AG04449 (cell line): ENCODE data around the gene ITIH5.

Experiments used
- CTCF ChIA-PET: fragments of 350-600 bp; formaldehyde crosslinking; extraction: SDS; loops from one replicate; lab custom pipeline; 2021; ENCODE audit warnings: antibody characterized with exemption; lab: Yijun Ruan, JAX
- POLR2A ChIA-PET: fragments of 400-600, 350-600 bp; formaldehyde crosslinking; extraction: SDS; loops from one replicate; lab custom pipeline; 2020; ENCODE audit warnings: antibody characterized with exemption, inconsistent platforms; lab: Yijun Ruan, JAX
- DNase-seq: peaks from one replicate; pipeline ENCODE4 v3.0.0-alpha.2; 2010; ENCODE audit warnings: low read depth, low spot score
- H3K4me3 ChIP-seq: 2 replicates; pipeline ENCODE4 v1.5.1; 2011; ENCODE audit warnings: low read depth, mild to moderate bottlenecking, control low read depth, low read length
- TF ChIP-seq, protein P1 (sequence below): IDR thresholded peaks from one replicate; pipeline ENCODE4 v1.5.1; 2011; ENCODE audit warnings: mild to moderate bottlenecking, moderate library complexity, low read length, control low read depth, inconsistent platforms; ENCODE audit not compliant: insufficient read depth; ENCODE audit errors: missing control alignments

ITIH5 gene

DNA sequence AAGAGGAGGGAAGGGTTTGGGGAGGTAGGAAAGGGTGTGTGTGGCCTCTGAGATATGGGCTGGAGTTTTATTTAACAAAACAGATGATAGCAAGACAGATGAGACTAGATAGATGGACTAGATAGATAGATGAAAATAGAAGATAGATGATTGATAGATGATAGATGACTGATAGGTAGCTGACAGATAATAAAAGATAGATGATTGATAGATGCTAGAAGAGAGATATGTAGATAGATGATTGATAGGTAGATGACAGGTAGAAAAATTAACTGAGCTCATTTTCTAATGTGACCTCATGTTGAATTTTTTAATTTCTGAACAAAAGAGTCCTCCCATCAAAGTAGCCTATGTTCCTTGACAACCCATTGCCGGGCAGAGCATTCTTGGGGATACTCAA lies 139.3 kb downstream of the ITIH5 start:
- CTCF ChIA-PET = interaction anchor here (0.9 to 1.5 kb wide), 2 partner anchors 118 to 157 kb away, joined by 3 read pairs; no protein-coding TSS in a partner anchor
- POLR2A ChIA-PET = no interaction called here
- no peak for DNase-seq
- TF ChIP-seq, protein P1, sequence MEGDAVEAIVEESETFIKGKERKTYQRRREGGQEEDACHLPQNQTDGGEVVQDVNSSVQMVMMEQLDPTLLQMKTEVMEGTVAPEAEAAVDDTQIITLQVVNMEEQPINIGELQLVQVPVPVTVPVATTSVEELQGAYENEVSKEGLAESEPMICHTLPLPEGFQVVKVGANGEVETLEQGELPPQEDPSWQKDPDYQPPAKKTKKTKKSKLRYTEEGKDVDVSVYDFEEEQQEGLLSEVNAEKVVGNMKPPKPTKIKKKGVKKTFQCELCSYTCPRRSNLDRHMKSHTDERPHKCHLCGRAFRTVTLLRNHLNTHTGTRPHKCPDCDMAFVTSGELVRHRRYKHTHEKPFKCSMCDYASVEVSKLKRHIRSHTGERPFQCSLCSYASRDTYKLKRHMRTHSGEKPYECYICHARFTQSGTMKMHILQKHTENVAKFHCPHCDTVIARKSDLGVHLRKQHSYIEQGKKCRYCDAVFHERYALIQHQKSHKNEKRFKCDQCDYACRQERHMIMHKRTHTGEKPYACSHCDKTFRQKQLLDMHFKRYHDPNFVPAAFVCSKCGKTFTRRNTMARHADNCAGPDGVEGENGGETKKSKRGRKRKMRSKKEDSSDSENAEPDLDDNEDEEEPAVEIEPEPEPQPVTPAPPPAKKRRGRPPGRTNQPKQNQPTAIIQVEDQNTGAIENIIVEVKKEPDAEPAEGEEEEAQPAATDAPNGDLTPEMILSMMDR = no peak
- H3K4me3 ChIP-seq = no peak overlapping the region

DNA sequence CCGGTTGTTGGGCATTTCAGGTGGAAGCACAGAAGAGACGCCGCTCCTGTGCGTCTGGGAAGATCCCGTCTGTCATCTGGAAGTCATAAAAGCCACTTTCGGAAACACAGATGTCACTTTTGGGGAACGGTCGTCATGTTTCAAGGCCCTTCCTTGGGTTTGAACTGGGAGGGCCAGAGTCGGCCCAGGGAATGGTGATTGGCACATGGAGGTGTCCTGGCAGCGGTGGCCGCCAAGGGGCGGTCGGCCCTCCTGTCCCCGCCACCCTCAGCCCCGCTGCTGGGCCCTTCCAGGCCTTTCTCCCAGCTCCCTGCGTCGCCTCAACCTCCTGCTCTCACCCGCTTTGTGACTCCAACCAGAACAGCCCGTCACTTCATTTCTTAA lies 140.8 kb downstream of the ITIH5 start:
- no peak for DNase-seq
- TF ChIP-seq, protein P1 = no peak
- ChIA-PET POLR2A (no interaction called here), CTCF (interaction anchor here (0.6 to 2.3 kb wide), 19 partner anchors 8 to 1785 kb away, joined by 3 to 49 read pairs (median 4); partner anchors contain the start of gene TAF3)
- no peak overlapping the region for H3K4me3 ChIP-seq

DNA sequence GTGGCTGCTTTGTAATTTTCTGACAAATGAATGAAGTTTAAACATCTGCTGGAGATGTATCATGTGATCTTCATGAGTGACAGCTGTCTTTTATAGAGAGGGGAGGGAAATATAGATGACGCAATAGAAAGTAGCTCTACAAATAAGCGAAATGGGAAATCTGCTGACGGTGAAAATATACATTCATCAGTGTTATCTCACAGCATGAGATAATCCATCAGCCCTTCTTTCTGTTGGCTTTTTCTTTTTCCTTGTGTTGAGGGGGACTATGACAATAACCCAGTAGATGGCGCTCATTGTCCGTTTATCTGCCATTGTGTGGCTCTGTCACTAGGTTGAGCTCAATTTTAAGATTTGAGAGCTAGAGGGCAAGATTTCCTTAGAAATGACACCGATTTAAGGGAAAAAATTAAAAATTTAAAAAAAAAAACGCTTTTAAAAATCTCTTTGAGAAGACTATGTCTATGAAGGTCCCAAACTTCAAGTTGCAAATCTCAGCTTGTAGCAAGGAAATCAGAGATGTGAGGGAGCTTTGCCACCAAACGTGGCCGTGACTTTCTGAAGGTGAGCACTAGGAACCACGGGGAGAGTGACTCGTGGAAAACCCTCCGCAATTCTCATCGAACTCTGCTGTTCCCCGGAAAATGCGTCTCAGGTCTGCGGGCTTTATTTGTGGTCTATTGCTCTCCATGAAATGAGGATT lies 141.3 kb downstream of the ITIH5 start:
- no peak overlapping the region for H3K4me3 ChIP-seq
- POLR2A ChIA-PET = no interaction called here
- peak; percentile 23 for DNase-seq
- TF ChIP-seq, protein P1 = peak; percentile 57
- CTCF ChIA-PET = interaction anchor here (0.6 to 2.3 kb wide), 20 partner anchors 9 to 1785 kb away, joined by 3 to 49 read pairs (median 4); partner anchors contain the start of gene TAF3

DNA sequence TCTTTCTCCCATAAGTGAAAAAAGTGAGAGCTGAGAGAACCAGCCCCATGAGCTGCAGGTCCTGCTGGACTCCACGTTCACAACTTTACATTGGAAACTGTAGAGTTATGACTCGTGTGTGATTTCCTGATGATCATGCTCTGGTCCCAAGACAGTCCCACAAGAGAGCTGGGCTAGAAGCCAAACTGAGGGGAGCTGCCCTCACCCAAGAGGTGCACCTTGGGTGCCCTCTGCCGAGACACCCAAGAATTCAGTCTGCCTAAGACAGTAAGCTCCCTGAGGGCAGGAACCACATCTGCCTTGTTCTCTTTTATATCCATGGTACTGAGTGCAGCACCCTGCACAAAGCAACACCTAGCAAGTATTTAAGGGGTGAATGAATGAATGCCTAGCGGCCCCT lies 143.1 kb downstream of the ITIH5 start:
- TF ChIP-seq, protein P1 = no peak
- CTCF ChIA-PET = interaction anchor here (1.3 kb wide), 1 partner anchor 164 kb away, joined by 3 read pairs; no protein-coding TSS in a partner anchor
- POLR2A ChIA-PET = no interaction called here
- no peak for DNase-seq
- H3K4me3 ChIP-seq = no peak overlapping the region

DNA sequence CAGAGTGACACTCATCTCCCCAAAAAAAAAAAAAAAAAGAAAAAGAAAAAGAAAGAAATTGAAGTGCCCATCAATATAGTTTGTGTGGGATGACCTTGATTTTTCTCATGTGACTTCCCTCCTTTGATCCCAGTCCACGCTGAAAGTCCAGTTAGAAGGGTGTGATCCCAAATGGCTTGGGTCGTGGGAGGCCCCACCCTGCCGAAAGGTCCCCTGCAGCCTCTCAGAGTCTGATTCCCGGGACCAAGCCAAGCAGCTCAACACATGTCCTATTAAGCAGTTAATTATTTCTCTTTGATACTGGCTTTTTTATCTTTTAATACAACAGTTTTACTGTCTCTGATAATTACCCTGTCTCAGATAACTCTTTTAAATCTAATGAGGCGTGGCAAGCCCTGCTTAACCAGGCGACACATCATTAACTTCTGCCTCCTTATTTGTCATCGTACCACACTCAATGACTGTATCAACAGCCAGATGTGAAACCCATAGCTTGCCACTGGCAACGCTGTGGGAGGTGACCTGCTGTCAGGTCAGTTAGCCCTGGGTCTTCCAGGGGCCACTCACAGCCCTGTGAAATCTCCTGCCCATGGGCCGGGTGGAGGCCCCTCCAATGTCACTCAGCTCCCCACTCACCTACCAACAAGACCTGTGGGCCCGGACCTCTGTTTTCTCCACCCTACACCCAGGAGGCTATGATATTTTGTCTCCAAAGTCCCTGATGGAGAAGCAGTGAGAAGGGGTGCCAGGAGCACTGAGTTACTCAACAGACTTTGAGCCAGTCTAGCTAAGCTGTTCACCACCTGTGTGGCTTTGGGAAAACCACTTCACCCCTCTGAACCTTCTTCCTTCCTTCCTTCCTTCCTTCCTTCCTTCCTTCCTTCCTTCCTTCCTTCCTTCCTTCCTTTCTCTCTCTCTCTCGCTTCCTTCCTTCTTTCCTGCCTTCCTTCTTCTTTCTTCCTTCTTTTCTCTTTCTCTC lies 146.0 kb downstream of the ITIH5 start:
- no peak for DNase-seq
- POLR2A ChIA-PET = no interaction called here
- TF ChIP-seq, protein P1 = no peak
- H3K4me3 ChIP-seq = no peak overlapping the region
- CTCF ChIA-PET = interaction anchor here (0.6 to 1.7 kb wide), 2 partner anchors 7 to 167 kb away, joined by 3 to 8 read pairs; no protein-coding TSS in a partner anchor
